Measurements from ENCODE around the gene LRRC42. TPM values are rescaled to one million over a fixed set of nuclear protein-coding genes. Genes with fewer than 3 reads are reported as not detected.

LRRC42 gene
- total and polyA plus RNA-seq, 9 of the 15 experiments (the other 6 are each of a cell fraction or from before 2014, with no cell fraction given), result 17.3 to 51.9 (median 35.5) TPM

DNA sequence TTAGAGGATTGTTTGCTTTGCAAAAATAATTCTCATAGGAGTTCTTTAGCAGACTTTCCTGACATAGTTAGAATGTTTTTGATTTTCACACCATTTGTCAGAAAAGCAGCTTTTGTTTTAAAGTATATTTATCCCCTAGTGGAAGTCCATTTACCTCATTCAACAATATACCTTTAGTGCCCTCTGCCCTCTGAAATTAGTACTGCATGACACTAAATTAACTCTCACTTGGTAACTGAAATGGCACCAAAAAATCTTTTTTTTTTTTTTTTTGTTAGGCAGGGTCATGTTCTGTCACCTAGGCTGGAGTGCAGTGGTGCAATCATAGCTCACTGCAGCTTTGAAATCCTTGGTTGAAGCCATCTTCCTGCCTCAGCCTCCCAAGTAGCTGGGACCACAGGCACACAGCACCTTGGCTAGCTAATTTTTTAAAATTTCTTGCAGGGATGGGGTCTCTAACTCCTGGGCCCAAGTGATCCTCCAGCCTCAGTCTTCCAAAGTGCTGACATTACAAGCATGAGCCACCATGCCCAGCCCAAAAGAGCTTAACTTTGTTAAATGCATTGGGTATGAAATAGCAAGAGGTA, 13.6 kb downstream of the LRRC42 start (continued):
- peak; percentile 64 to 87 (median 87); a peak in 5 of 6 replicates for TF ChIP-seq CTCF (IDR thresholded peaks at IDR 0.05 in 2 of 3, conservative IDR thresholded peaks at IDR 0.05 in 1 of 3; ENCODE audit: insufficient read depth in 2 of 3, low read depth in 1 of 3, low read length in 3 of 3)
- no peak for TF ChIP-seq SETDB1 (IDR thresholded peaks at IDR 0.05; ENCODE audit: low read length)
- no peak for TF ChIP-seq HEY1 (CRISPR knock-in tag; IDR thresholded peaks at IDR 0.05; ENCODE audit: borderline replicate concordance)
- TF ChIP-seq, protein P1, sequence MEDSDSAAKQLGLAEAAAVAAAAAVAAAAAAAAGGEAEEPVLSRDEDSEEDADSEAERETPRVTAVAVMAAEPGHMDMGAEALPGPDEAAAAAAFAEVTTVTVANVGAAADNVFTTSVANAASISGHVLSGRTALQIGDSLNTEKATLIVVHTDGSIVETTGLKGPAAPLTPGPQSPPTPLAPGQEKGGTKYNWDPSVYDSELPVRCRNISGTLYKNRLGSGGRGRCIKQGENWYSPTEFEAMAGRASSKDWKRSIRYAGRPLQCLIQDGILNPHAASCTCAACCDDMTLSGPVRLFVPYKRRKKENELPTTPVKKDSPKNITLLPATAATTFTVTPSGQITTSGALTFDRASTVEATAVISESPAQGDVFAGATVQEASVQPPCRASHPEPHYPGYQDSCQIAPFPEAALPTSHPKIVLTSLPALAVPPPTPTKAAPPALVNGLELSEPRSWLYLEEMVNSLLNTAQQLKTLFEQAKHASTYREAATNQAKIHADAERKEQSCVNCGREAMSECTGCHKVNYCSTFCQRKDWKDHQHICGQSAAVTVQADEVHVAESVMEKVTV (CRISPR knock-in tag; IDR thresholded peaks at IDR 0.05), result peak; percentile 60
- TF ChIP-seq, protein P2, sequence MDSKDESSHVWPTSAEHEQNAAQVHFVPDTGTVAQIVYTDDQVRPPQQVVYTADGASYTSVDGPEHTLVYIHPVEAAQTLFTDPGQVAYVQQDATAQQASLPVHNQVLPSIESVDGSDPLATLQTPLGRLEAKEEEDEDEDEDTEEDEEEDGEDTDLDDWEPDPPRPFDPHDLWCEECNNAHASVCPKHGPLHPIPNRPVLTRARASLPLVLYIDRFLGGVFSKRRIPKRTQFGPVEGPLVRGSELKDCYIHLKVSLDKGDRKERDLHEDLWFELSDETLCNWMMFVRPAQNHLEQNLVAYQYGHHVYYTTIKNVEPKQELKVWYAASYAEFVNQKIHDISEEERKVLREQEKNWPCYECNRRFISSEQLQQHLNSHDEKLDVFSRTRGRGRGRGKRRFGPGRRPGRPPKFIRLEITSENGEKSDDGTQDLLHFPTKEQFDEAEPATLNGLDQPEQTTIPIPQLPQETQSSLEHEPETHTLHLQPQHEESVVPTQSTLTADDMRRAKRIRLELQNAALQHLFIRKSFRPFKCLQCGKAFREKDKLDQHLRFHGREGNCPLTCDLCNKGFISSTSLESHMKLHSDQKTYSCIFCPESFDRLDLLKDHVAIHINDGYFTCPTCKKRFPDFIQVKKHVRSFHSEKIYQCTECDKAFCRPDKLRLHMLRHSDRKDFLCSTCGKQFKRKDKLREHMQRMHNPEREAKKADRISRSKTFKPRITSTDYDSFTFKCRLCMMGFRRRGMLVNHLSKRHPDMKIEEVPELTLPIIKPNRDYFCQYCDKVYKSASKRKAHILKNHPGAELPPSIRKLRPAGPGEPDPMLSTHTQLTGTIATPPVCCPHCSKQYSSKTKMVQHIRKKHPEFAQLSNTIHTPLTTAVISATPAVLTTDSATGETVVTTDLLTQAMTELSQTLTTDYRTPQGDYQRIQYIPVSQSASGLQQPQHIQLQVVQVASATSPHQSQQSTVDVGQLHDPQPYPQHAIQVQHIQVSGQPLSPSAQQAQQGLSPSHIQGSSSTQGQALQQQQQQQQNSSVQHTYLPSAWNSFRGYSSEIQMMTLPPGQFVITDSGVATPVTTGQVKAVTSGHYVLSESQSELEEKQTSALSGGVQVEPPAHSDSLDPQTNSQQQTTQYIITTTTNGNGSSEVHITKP (IDR thresholded peaks at IDR 0.05; ENCODE audit: partially characterized antibody), result no peak
- peak; percentile 65; the same call in 1 of the 2 replicates for TF ChIP-seq SMC3 (conservative IDR thresholded peaks at IDR 0.05; ENCODE audit: insufficient read depth, low read depth, low read length)
- TF ChIP-seq GATA2 (CRISPR knock-in tag; IDR thresholded peaks at IDR 0.05), result no peak
- TF ChIP-seq, protein P3, sequence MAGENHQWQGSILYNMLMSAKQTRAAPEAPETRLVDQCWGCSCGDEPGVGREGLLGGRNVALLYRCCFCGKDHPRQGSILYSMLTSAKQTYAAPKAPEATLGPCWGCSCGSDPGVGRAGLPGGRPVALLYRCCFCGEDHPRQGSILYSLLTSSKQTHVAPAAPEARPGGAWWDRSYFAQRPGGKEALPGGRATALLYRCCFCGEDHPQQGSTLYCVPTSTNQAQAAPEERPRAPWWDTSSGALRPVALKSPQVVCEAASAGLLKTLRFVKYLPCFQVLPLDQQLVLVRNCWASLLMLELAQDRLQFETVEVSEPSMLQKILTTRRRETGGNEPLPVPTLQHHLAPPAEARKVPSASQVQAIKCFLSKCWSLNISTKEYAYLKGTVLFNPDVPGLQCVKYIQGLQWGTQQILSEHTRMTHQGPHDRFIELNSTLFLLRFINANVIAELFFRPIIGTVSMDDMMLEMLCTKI (IDR thresholded peaks at IDR 0.05; ENCODE audit: partially characterized antibody), result no peak
- no peak for TF ChIP-seq SMARCB1 (IDR thresholded peaks at IDR 0.05; ENCODE audit: insufficient read length, low read depth)
- no peak for TF ChIP-seq SREBF2 (CRISPR knock-in tag; IDR thresholded peaks at IDR 0.05)
- no peak for TF ChIP-seq ZNF174 (CRISPR knock-in tag; IDR thresholded peaks at IDR 0.05)
- TF ChIP-seq BRCA1 (IDR thresholded peaks at IDR 0.05), result no peak
- no peak for TF ChIP-seq BRCA1 (CRISPR knock-in tag; IDR thresholded peaks at IDR 0.05)
- TF ChIP-seq ZSCAN29 (IDR thresholded peaks at IDR 0.05), result no peak
- TF ChIP-seq RFX7 (CRISPR knock-in tag; IDR thresholded peaks at IDR 0.05), result no peak
- TF ChIP-seq RBBP5 (IDR thresholded peaks at IDR 0.05; ENCODE audit: borderline replicate concordance, insufficient read depth, low read length, poor library complexity, severe bottlenecking), result no peak
- TF ChIP-seq RAD21 (CRISPR knock-in tag; conservative IDR thresholded peaks at IDR 0.05 in 1 of 2, IDR thresholded peaks at IDR 0.05 in 1 of 2), result peak; percentile 65 to 83

Data from K562 (cell line).